WERI-Rb-1 (cell line): ENCODE measurements around the gene SGSM1.
A peak's percentile ranks its signal among the peaks of the same experiment; 100 is the strongest.

ENCODE experiments used
- DNase-seq: peaks from one replicate; pipeline ENCODE4 v3.0.0-alpha.2; 2020
- H3K27ac ChIP-seq: fragments of 250-450 bp; sonication (Bioruptor Pico); 2 replicates; pipeline ENCODE4 v1.5.1; 2020; ENCODE audit warnings: mild to moderate bottlenecking, moderate library complexity
- H3K27me3 ChIP-seq: fragments of 250-450 bp; sonication (Bioruptor Pico); 2 replicates; pipeline ENCODE4 v1.5.1; 2021; ENCODE audit warnings: mild to moderate bottlenecking, low read depth, moderate library complexity; ENCODE audit not compliant: insufficient read depth, severe bottlenecking
- H3K36me3 ChIP-seq: fragments of 250-450 bp; sonication (Bioruptor Pico); 2 replicates; pipeline ENCODE4 v1.5.1; 2020; ENCODE audit warnings: mild to moderate bottlenecking, moderate library complexity
- H3K4me3 ChIP-seq: 2 replicates; pipeline ENCODE4 v1.5.1; 2011; ENCODE audit warnings: low read depth, mild to moderate bottlenecking, control low read depth, low read length
- H3K9me3 ChIP-seq: fragments of 250-450 bp; sonication (Bioruptor Pico); 2 replicates; pipeline ENCODE4 v1.5.1; 2021; ENCODE audit warnings: mild to moderate bottlenecking, moderate library complexity; ENCODE audit not compliant: severe bottlenecking
- CTCF ChIP-seq: IDR thresholded peaks from 2 replicates; pipeline ENCODE4 v1.5.1; 2011; ENCODE audit warnings: low read depth, mild to moderate bottlenecking, control low read depth, inconsistent platforms, low read length

Gene SGSM1

GRCh38 chr22:24803064-24803542, 2.9 kb upstream of the SGSM1 start:
- peak; percentile 71 for DNase-seq
- no peak overlapping the region for H3K4me3 ChIP-seq
- no peaks in the 10 kb centered on the region for H3K9me3 ChIP-seq
- no peak overlapping the region for H3K27ac ChIP-seq
- peak; percentile 90 for TF ChIP-seq CTCF
- H3K36me3 ChIP-seq, result no peaks in the 10 kb centered on the region
- no peaks in the 10 kb centered on the region for H3K27me3 ChIP-seq

- H3K4me3 ChIP-seq, result peak overlapping the region; percentile 48
Observed at GRCh38 chr22:24806663-24807001, 621 bp downstream of the SGSM1 start.

GRCh38 chr22:24807284-24807950, 1.4 kb downstream of the SGSM1 start:
- Histone ChIP-seq H3K4me3 (no peak overlapping the region), H3K27ac (no peak overlapping the region), H3K36me3 (no peaks in the 10 kb centered on the region), H3K27me3 (no peaks in the 10 kb centered on the region), H3K9me3 (no peaks in the 10 kb centered on the region)
- DNase-seq, result no peak
- no peak for TF ChIP-seq CTCF

More at GRCh38 chr22:24806663-24807001, 621 bp downstream of the SGSM1 start:
- no peak for DNase-seq
- H3K27me3 ChIP-seq, result no peaks in the 10 kb centered on the region
- H3K27ac ChIP-seq, result no peak overlapping the region
- TF ChIP-seq CTCF, result no peak
- no peaks in the 10 kb centered on the region for H3K36me3 ChIP-seq
- no peaks in the 10 kb centered on the region for H3K9me3 ChIP-seq

GRCh38 chr22:24809331-24809730, 3.3 kb downstream of the SGSM1 start:
- H3K27me3 ChIP-seq, result no peaks in the 10 kb centered on the region
- no peak for DNase-seq
- H3K36me3 ChIP-seq, result no peaks in the 10 kb centered on the region
- no peak overlapping the region for H3K27ac ChIP-seq
- no peak overlapping the region for H3K4me3 ChIP-seq
- TF ChIP-seq CTCF, result no peak
- no peaks in the 10 kb centered on the region for H3K9me3 ChIP-seq

- H3K27ac ChIP-seq, result no peak overlapping the region
- no peak for TF ChIP-seq CTCF
- no peaks in the 10 kb centered on the region for H3K9me3 ChIP-seq
- DNase-seq, result no peak
- no peaks in the 10 kb centered on the region for H3K27me3 ChIP-seq
- no peaks in the 10 kb centered on the region for H3K36me3 ChIP-seq
- no peak overlapping the region for H3K4me3 ChIP-seq
Observed at GRCh38 chr22:24810043-24810749, 4.2 kb downstream of the SGSM1 start.
